ENCODE results near the gene TULP4.

- no peak for TF ChIP-seq CTCF (tag by site-specific recombination; IDR thresholded peaks at IDR 0.05)
- TF ChIP-seq TSHZ1 (tag by site-specific recombination; IDR thresholded peaks at IDR 0.05; ENCODE audit: borderline replicate concordance) = no peak
- TF ChIP-seq YY2 (tag by site-specific recombination; IDR thresholded peaks at IDR 0.05) = no peak
- TF ChIP-seq ZNF174 (tag by site-specific recombination; IDR thresholded peaks at IDR 0.05) = no peak
- no peak for TF ChIP-seq INSM2 (tag by site-specific recombination; IDR thresholded peaks at IDR 0.05)
- TF ChIP-seq ZBTB49 (tag by site-specific recombination; IDR thresholded peaks at IDR 0.05; ENCODE audit: low read depth) = no peak
- TF ChIP-seq, protein P1, sequence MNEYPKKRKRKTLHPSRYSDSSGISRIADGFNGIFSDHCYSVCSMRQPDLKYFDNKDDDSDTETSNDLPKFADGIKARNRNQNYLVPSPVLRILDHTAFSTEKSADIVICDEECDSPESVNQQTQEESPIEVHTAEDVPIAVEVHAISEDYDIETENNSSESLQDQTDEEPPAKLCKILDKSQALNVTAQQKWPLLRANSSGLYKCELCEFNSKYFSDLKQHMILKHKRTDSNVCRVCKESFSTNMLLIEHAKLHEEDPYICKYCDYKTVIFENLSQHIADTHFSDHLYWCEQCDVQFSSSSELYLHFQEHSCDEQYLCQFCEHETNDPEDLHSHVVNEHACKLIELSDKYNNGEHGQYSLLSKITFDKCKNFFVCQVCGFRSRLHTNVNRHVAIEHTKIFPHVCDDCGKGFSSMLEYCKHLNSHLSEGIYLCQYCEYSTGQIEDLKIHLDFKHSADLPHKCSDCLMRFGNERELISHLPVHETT (tag by site-specific recombination; IDR thresholded peaks at IDR 0.05) = no peak
- TF ChIP-seq ZNF660 (tag by site-specific recombination; IDR thresholded peaks at IDR 0.05) = no peak
- no peak for TF ChIP-seq ZNF501 (tag by site-specific recombination; IDR thresholded peaks at IDR 0.05)
- no peak for TF ChIP-seq ZNF239 (tag by site-specific recombination; IDR thresholded peaks at IDR 0.05)
- no peak for TF ChIP-seq ZNF18 (tag by site-specific recombination; IDR thresholded peaks at IDR 0.05)
- no peak for TF ChIP-seq ZBTB11 (tag by site-specific recombination; conservative IDR thresholded peaks at IDR 0.05; ENCODE audit: low read depth)
- TF ChIP-seq KLF1 (tag by site-specific recombination; IDR thresholded peaks at IDR 0.05) = no peak
- TF ChIP-seq ZNF785 (tag by site-specific recombination; IDR thresholded peaks at IDR 0.05) = no peak
Observed at GRCh38 chr6:158330016-158330415, 17.8 kb downstream of the TULP4 start.

Measured in HEK293 (cell line).